ENCODE data around the gene GJD4. TPM values are rescaled to one million over a fixed set of nuclear protein-coding genes. Genes with fewer than 3 reads are reported as not detected.
A peak's percentile ranks its signal among the peaks of the same experiment; 100 is the strongest.

Gene GJD4
- total and polyA plus RNA-seq, 2 donors (not counting 3 experiments of a cell fraction or from before 2014, with no cell fraction given) = not detected

- H4K20me1 ChIP-seq (replicated peaks; ENCODE audit: control insufficient read depth, extremely low read depth, insufficient read depth, low read length) = no peaks in the 10 kb centered on the region
- H2AFZ ChIP-seq (ENCODE audit: low read depth, low read length) = peak within 1 kb of the TSS; percentile 92
- DNase-seq (ENCODE audit: low read depth, low spot score) = peak; percentile 95
- peak within 1 kb of the TSS; percentile 41 for H3K9ac ChIP-seq (replicated peaks; ENCODE audit: extremely low read depth, insufficient read depth, low read length)
- peaks cover 38% of the 10 kb centered on the region for H3K4me1 ChIP-seq (ENCODE audit: control insufficient read depth, extremely low read depth, insufficient read depth, low read length)
- BruUV-seq (replicated peaks) = no TSS peak
- intact Hi-C loops (cut with micrococcal nuclease) = loop anchor here (1.0 to 5.0 kb wide), 8 partner anchors 249 to 965 kb away; no protein-coding TSS in a partner anchor
- H3K27me3 ChIP-seq (ENCODE audit: control insufficient read depth in 2 of 2, insufficient read depth in 2 of 2, low read length in 2 of 2) = peaks cover 2 to 24% of the 10 kb centered on the region in 2 experiments
- peaks cover 3% of the 10 kb centered on the region for H3K79me2 ChIP-seq (ENCODE audit: control insufficient read depth, insufficient read depth, low read length)
- no peaks in the 10 kb centered on the region for H3K9me3 ChIP-seq (replicated peaks; ENCODE audit: control insufficient read depth, insufficient read depth, low read length)
- POLR2A ChIA-PET = no interaction called here
- peak within 1 kb of the TSS; percentile 97 for H3K4me2 ChIP-seq (ENCODE audit: insufficient read depth, low read length)
- dilution Hi-C loops (cut with MboI; ENCODE audit: extremely low pct_ligation_motif_present, low sequenced_read_pairs) = no loop called here
- CTCF ChIA-PET = no interaction called here
- H3K9me1 ChIP-seq (replicated peaks; ENCODE audit: control insufficient read depth, extremely low read depth, insufficient read depth, low read length) = no peaks in the 10 kb centered on the region
- TF ChIP-seq GATA2 (IDR thresholded peaks at IDR 0.05; ENCODE audit: insufficient read depth, insufficient read length, low read depth, low read length) (no peak), MYC (IDR thresholded peaks at IDR 0.05; ENCODE audit: low read depth, low read length) (no peak), JUN (IDR thresholded peaks at IDR 0.05; ENCODE audit: borderline replicate concordance, insufficient read depth, insufficient read length, low read depth) (no peak), POLR2AphosphoS5 (IDR thresholded peaks at IDR 0.05; ENCODE audit: insufficient read depth, low read depth, low read length) (peak; percentile 97), POLR2A (IDR thresholded peaks at IDR 0.05; ENCODE audit: low read depth, low read length) (peak; percentile 98), CTCF (IDR thresholded peaks at IDR 0.05; ENCODE audit: extremely low read depth in 1 of 2, insufficient read depth in 1 of 2, low read depth in 1 of 2, low read length in 2 of 2) (peak in 1 of 2 donors; percentile 35), FOS (IDR thresholded peaks at IDR 0.05; ENCODE audit: borderline replicate concordance, insufficient read depth, low read length) (no peak)
- H3K27ac ChIP-seq (ENCODE audit: insufficient read depth, low read depth, low read length) = peak within 1 kb of the TSS; percentile 25
- H3K36me3 ChIP-seq (ENCODE audit: control insufficient read depth in 2 of 2, extremely low read depth in 1 of 2, insufficient read depth in 2 of 2, low read length in 2 of 2) = no peaks in the 10 kb centered on the region
- peak; percentile 97 for FAIRE-seq
- peak within 1 kb of the TSS; percentile 58 to 74 (median 72) for H3K4me3 ChIP-seq (replicated peaks in 1 of 3; ENCODE audit: insufficient read depth in 1 of 3, low read depth in 1 of 3, low read length in 3 of 3)
Observed at GRCh38 chr10:35642035-35642792, 37.1 kb downstream of the GJD4 start, which contains the start of gene FZD8. Gene FZD8, minus strand, starts transcription at chr10:35642296. Its CDS starts 867 bp downstream, at chr10:35641429.
